GM23338 (cell line): Measurements from ENCODE around the gene FBXW2. TPM values are rescaled to one million over a fixed set of nuclear protein-coding genes. Genes with fewer than 3 reads are reported as not detected.

Experiments used
- ATAC-seq: fragments of 200-7000 bp; cut with Tn5 transposase; 3 replicates; pipeline ENCODE4 v1.9.1; 2020
- DNase-seq: peaks from one replicate; pipeline ENCODE4 v3.0.0-alpha.2; 2015; ENCODE audit warnings: low spot score
- H2AFZ ChIP-seq: fragments of 200-600 bp; sonication (generic); 2 replicates; pipeline ENCODE4 v1.8.0; 2016; ENCODE audit warnings: antibody characterized with exemption, mild to moderate bottlenecking, moderate library complexity
- H3F3A ChIP-seq: fragments of 200-600 bp; sonication (generic); replicated peaks from 2 replicates; pipeline ENCODE4 v1.8.0; 2017; ENCODE audit warnings: antibody characterized with exemption, mixed run types, low read depth
- H3K27ac ChIP-seq: fragments of 200-600 bp; sonication (generic); 2 replicates; pipeline ENCODE4 v1.6.1; 2016; ENCODE audit warnings: low read depth
- H3K27me3 ChIP-seq: fragments of 200-600 bp; sonication (generic); 2 replicates; pipeline ENCODE4 v1.8.0; 2016; ENCODE audit warnings: mild to moderate bottlenecking, mixed run types, moderate library complexity; ENCODE audit not compliant: insufficient read depth
- H3K36me3 ChIP-seq: fragments of 200-600 bp; sonication (generic); 2 replicates; pipeline ENCODE4 v1.8.0; 2016; ENCODE audit warnings: mild to moderate bottlenecking; ENCODE audit not compliant: insufficient read depth
- H3K4me1 ChIP-seq: fragments of 200-600 bp; sonication (generic); 2 replicates; pipeline ENCODE4 v1.8.0; 2016; ENCODE audit warnings: mild to moderate bottlenecking, moderate library complexity; ENCODE audit not compliant: insufficient read depth
- H3K4me2 ChIP-seq: fragments of 200-600 bp; sonication (generic); 2 replicates; pipeline ENCODE4 v1.7.1; 2017; ENCODE audit warnings: mixed run types
- H3K4me3 ChIP-seq: fragments of 200-600 bp; sonication (generic); 2 replicates; pipeline ENCODE4 v1.6.1; 2016; ENCODE audit warnings: mixed run types
- H3K79me2 ChIP-seq: fragments of 200-600 bp; sonication (generic); replicated peaks from 2 replicates; pipeline ENCODE4 v1.8.0; 2017; ENCODE audit warnings: mild to moderate bottlenecking; ENCODE audit not compliant: insufficient read depth
- H3K9me2 ChIP-seq: fragments of 200-600 bp; sonication (generic); 2 replicates; pipeline ENCODE4 v1.8.0; 2017; ENCODE audit not compliant: insufficient read depth
- H4K20me1 ChIP-seq: fragments of 200-600 bp; sonication (generic); replicated peaks from 2 replicates; pipeline ENCODE4 v1.8.0; 2017; ENCODE audit warnings: mild to moderate bottlenecking; ENCODE audit not compliant: insufficient read depth
- H3K27ac Mint-ChIP-seq: 2 replicates; pipeline ENCODE4 v1.8.0; 2020; ENCODE audit warnings: inconsistent platforms, mild to moderate bottlenecking, moderate library complexity, mixed read lengths
- H3K27me3 Mint-ChIP-seq: 3 replicates; pipeline ENCODE4 v1.8.0; 2022; ENCODE audit warnings: low read depth, mild to moderate bottlenecking, moderate library complexity, mixed read lengths, inconsistent platforms; ENCODE audit not compliant: insufficient read depth, poor library complexity
- H3K36me3 Mint-ChIP-seq: 3 replicates; pipeline ENCODE4 v1.8.0; 2021; ENCODE audit warnings: low read depth, mild to moderate bottlenecking, inconsistent platforms, moderate library complexity, mixed read lengths
- H3K4me1 Mint-ChIP-seq: 3 replicates; pipeline ENCODE4 v1.8.0; 2020; ENCODE audit warnings: mild to moderate bottlenecking, inconsistent platforms, mixed read lengths
- H3K4me3 Mint-ChIP-seq: 3 replicates; pipeline ENCODE4 v1.8.0; 2021; ENCODE audit warnings: moderate library complexity, mild to moderate bottlenecking, inconsistent platforms, mixed read lengths
- H3K9me3 Mint-ChIP-seq: 3 replicates; pipeline ENCODE4 v1.8.0; 2020; ENCODE audit warnings: moderate library complexity, mild to moderate bottlenecking, inconsistent platforms, mixed read lengths
- CREB1 ChIP-seq: fragments of 250-450 bp; sonication (Bioruptor Pico); IDR thresholded peaks from 2 replicates; pipeline ENCODE4 v1.5.0; 2020; ENCODE audit warnings: low read depth, mild to moderate bottlenecking, moderate library complexity
- ETS1 ChIP-seq: IDR thresholded peaks from 2 replicates; pipeline ENCODE4 v1.6.1; 2016; ENCODE audit warnings: antibody characterized with exemption
- EZH2 ChIP-seq: fragments of 200-600 bp; sonication (generic); IDR thresholded peaks from one replicate; pipeline ENCODE4 v1.8.0; 2017; ENCODE audit warnings: antibody characterized with exemption, mild to moderate bottlenecking, low read depth; ENCODE audit not compliant: unreplicated experiment
- EZH2phosphoT487 ChIP-seq: fragments of 200-600 bp; sonication (generic); IDR thresholded peaks from one replicate; pipeline ENCODE4 v1.8.1; 2018; ENCODE audit warnings: antibody characterized with exemption; ENCODE audit not compliant: unreplicated experiment
- JUNB ChIP-seq: IDR thresholded peaks from one replicate; pipeline ENCODE4 v1.6.1; 2016; ENCODE audit warnings: antibody characterized with exemption; ENCODE audit not compliant: unreplicated experiment
- NANOG ChIP-seq: IDR thresholded peaks from 2 replicates; pipeline ENCODE4 v1.6.1; 2016; ENCODE audit warnings: antibody characterized with exemption, borderline replicate concordance
- POLR2AphosphoS5 ChIP-seq: IDR thresholded peaks from 2 replicates; pipeline ENCODE4 v1.6.1; 2016; ENCODE audit warnings: antibody characterized with exemption, low read depth
- STAT1 ChIP-seq: IDR thresholded peaks from one replicate; pipeline ENCODE4 v1.6.1; 2016; ENCODE audit warnings: antibody characterized with exemption; ENCODE audit not compliant: unreplicated experiment
- ZNF114 ChIP-seq: fragments of 250-450 bp; sonication (Bioruptor Pico); IDR thresholded peaks from 2 replicates; pipeline ENCODE4 v1.5.0; 2020; ENCODE audit warnings: mild to moderate bottlenecking, moderate library complexity
- ZNF331 ChIP-seq: fragments of 250-450 bp; sonication (Bioruptor Pico); IDR thresholded peaks from 2 replicates; pipeline ENCODE4 v1.5.0; 2020; ENCODE audit warnings: low read depth, mild to moderate bottlenecking, moderate library complexity
- ZNF462 ChIP-seq: fragments of 250-450 bp; sonication (Bioruptor Pico); IDR thresholded peaks from 2 replicates; pipeline ENCODE4 v1.5.0; 2020; ENCODE audit warnings: mild to moderate bottlenecking, moderate library complexity
- polyA plus RNA-seq: library from polyadenylated mRNA; unstranded; fragments of >200 nt; fragmentation: Nextera tagmentation; extraction: Ambion mirVana; gene quantifications from 2 replicates; pipeline ENCODE4 v1.2.1, GENCODE V29; 2016
- total RNA-seq: library from RNA; depleted of rRNA; stranded (reverse); fragments of >200 nt; shearing (Covaris generic); gene quantifications from 2 replicates; pipeline ENCODE4 v1.2.3, GENCODE V29; 2014
- TF ChIP-seq, protein P1 (sequence below): IDR thresholded peaks from one replicate; pipeline ENCODE4 v1.6.1; 2018; ENCODE audit warnings: antibody characterized with exemption; ENCODE audit not compliant: unreplicated experiment
- TF ChIP-seq, protein P2 (sequence below), 2 experiments: fragments of 200-600 bp in 1 of 2; sonication (generic) in 1 of 2; conservative IDR thresholded peaks; 2 replicates each; pipeline versions ENCODE4 v1.5.1 to v1.6.1; 2016 to 2017; ENCODE audit warnings: antibody characterized with exemption in 2 of 2, low read depth in 2 of 2, mild to moderate bottlenecking in 2 of 2, moderate library complexity in 1 of 2

The FBXW2 gene
- total and polyA plus RNA-seq, 2 experiments from 2014 or later, result 10.0 to 55.2 TPM

- peak; percentile 28 for DNase-seq
- H3K36me3 Mint-ChIP-seq, result peaks cover 27% of the 10 kb centered on the region
These were observed 45.9 kb upstream of the FBXW2 start for GRCh38 chr9:120839146-120839545.

More at GRCh38 chr9:120839146-120839545, 45.9 kb upstream of the FBXW2 start:
- H3K27me3 ChIP-seq, result no peaks in the 10 kb centered on the region
- no peak overlapping the region for H3K4me2 ChIP-seq
- Mint-ChIP-seq H3K27me3 (peaks cover 8% of the 10 kb centered on the region), H3K4me1 (peaks cover 23% of the 10 kb centered on the region), H3K27ac (peak overlapping the region; percentile 78), H3K4me3 (no peak overlapping the region; the same call in 2 of the 3 replicates), H3K9me3 (no peaks in the 10 kb centered on the region)
- ATAC-seq, result no peak
- peaks cover 10% of the 10 kb centered on the region; the same call in 1 of the 2 replicates for H3K36me3 ChIP-seq
- no peak overlapping the region for H2AFZ ChIP-seq
- TF ChIP-seq CREB1, result no peak
- TF ChIP-seq JUNB, result no peak
- TF ChIP-seq, protein P1, sequence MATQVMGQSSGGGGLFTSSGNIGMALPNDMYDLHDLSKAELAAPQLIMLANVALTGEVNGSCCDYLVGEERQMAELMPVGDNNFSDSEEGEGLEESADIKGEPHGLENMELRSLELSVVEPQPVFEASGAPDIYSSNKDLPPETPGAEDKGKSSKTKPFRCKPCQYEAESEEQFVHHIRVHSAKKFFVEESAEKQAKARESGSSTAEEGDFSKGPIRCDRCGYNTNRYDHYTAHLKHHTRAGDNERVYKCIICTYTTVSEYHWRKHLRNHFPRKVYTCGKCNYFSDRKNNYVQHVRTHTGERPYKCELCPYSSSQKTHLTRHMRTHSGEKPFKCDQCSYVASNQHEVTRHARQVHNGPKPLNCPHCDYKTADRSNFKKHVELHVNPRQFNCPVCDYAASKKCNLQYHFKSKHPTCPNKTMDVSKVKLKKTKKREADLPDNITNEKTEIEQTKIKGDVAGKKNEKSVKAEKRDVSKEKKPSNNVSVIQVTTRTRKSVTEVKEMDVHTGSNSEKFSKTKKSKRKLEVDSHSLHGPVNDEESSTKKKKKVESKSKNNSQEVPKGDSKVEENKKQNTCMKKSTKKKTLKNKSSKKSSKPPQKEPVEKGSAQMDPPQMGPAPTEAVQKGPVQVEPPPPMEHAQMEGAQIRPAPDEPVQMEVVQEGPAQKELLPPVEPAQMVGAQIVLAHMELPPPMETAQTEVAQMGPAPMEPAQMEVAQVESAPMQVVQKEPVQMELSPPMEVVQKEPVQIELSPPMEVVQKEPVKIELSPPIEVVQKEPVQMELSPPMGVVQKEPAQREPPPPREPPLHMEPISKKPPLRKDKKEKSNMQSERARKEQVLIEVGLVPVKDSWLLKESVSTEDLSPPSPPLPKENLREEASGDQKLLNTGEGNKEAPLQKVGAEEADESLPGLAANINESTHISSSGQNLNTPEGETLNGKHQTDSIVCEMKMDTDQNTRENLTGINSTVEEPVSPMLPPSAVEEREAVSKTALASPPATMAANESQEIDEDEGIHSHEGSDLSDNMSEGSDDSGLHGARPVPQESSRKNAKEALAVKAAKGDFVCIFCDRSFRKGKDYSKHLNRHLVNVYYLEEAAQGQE, result no peak
- TF ChIP-seq EZH2, result no peak
- no peak for TF ChIP-seq NANOG
- TF ChIP-seq ZNF331 (CRISPR knock-in tag), result no peak
- TF ChIP-seq EZH2phosphoT487, result no peak
- TF ChIP-seq ZNF462 (CRISPR knock-in tag), result no peak
- TF ChIP-seq ETS1, result no peak
- no peak for TF ChIP-seq STAT1
- TF ChIP-seq ZNF114 (CRISPR knock-in tag), result no peak
- TF ChIP-seq, protein P2, sequence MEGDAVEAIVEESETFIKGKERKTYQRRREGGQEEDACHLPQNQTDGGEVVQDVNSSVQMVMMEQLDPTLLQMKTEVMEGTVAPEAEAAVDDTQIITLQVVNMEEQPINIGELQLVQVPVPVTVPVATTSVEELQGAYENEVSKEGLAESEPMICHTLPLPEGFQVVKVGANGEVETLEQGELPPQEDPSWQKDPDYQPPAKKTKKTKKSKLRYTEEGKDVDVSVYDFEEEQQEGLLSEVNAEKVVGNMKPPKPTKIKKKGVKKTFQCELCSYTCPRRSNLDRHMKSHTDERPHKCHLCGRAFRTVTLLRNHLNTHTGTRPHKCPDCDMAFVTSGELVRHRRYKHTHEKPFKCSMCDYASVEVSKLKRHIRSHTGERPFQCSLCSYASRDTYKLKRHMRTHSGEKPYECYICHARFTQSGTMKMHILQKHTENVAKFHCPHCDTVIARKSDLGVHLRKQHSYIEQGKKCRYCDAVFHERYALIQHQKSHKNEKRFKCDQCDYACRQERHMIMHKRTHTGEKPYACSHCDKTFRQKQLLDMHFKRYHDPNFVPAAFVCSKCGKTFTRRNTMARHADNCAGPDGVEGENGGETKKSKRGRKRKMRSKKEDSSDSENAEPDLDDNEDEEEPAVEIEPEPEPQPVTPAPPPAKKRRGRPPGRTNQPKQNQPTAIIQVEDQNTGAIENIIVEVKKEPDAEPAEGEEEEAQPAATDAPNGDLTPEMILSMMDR (conservative IDR thresholded peaks at IDR 0.05; ENCODE audit: low read depth in 2 of 2), result no peak
- no peak for TF ChIP-seq POLR2AphosphoS5
- H3K27ac ChIP-seq, result peak overlapping the region; percentile 6; the same call in 1 of the 2 replicates
- H3K9me2 ChIP-seq, result no peaks in the 10 kb centered on the region
- H3K79me2 ChIP-seq, result peaks cover 83% of the 10 kb centered on the region
- peaks cover 15% of the 10 kb centered on the region; the same call in 1 of the 2 replicates for H4K20me1 ChIP-seq
- H3K4me1 ChIP-seq, result peaks cover 5% of the 10 kb centered on the region
- H3K4me3 ChIP-seq, result no peak overlapping the region
- no peaks in the 10 kb centered on the region for H3F3A ChIP-seq
